NCI-H2196 (cell line): ENCODE measurements around the gene PDLIM4.
A peak's percentile ranks its signal among the peaks of the same experiment; 100 is the strongest.

ENCODE experiments used
- DNase-seq: peaks from one replicate; lab custom pipeline; 2025; ENCODE audit not compliant: unreplicated experiment; lab: John Stamatoyannopoulos, UW

The PDLIM4 gene

DNA sequence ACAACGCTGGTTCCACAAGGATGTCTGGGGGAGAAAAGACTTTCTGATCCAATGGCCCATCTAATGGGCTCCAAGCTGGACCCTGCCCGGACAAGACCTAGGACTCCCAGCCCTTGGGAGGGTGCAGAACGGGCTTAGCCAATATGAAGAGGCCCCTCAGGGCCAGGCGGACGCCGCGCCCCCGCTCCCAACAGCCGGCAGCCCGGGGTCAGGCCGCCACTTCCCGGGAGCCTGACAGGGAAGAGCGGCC is 30.3 kb upstream of the PDLIM4 start:
- no peak for DNase-seq

DNA sequence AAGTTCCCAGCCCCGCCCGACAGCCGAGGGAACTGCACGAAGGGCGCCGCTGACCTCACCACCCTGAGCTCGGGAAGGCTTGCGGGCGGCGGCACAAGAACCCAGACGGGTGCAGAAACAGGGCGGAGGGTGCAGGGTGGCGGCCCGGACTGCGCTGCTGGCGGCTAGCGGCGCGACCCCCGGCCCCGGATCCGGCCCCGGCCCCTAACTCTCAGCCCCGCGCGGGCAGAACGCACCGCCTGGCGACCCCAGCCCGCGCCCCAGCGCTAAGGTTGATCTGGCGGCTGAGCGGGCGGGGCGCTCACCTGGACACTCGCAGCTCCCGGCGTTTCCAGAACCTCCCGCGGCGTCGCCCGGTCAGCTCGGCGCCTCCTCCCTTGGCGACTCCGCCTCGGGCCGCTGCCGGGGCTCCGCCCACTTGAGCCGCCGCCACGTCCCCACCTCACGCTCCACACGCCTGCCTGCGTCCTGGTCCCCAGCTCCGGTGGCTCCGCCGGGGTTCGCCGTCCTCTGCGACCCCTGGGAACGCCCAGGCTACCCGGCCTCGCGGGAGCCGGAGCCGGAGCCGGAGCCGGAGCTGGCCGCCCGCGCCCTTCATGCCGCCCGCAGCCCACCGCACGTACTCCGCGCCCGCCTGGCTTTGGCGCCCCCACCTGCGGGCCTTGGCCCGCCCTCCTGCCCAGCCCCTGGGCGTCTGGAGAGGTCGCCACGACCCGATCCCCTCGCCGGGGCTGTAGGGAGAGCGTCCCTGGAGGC is 29.8 kb upstream of the PDLIM4 start, which contains the start of gene P4HA2:
P4HA2 (minus strand) TSS at position 369 of the 756 bp plus-strand sequence. CDS start 9,227 bp downstream, outside the sequence.
- peak; percentile 82 for DNase-seq

DNA sequence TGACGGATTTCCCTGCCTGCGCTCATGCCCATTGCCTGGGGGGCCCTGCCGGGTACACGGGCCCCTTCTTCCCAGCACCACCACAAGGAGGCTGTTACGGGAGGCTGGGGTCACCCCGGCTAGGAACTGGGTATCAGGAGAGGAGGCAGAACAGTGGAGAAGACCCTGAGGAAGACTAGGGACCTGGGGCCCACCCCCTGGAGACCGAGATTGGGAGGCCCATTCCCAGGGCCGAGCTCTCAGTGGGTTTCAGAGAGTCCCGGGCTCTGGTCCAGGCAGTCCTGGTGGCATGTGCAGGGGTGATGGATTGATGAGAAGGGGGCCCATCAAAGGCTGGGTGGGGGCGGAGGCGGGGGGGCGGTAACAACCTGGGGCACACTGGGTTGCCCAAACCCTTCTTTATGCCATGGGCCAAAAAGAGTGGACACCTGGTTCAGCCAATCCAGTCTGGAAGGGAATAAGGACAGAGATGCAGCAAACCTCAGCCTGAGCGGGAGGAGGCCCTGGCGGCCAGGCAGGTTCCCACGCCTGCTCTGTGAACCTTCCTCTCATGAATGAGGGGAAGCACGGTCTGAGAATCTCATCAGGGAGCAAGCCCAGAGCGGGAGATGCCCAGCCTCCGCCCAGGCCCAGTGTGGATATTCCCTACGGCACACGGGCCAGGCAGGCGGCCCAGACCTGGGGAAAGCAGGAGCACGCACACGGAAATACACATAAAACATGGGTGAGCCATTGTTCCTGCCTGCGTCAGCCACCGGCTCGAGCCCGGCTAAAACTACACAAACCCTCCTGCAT is 29.1 kb upstream of the PDLIM4 start:
- DNase-seq, result no peak

DNA sequence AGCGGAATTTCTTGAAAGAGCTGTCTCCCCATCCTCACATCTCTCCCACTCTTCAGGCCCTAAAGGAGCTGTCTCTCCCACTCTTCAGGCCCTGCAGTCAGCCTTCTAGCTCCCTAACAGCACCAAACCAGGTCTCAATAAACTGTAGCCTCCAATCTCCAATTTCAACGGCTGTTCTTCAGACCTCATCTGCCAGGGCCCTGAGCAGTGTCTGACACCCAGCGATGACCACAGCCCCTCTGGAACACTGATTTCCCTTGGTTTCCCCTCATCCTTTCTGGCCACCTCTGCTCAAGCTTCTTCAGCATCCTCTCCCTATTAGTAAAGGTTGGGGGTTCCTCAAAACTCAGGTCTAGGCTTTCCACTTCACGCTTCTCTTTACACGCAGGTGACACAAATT is 28.3 kb upstream of the PDLIM4 start:
- DNase-seq, result no peak

DNA sequence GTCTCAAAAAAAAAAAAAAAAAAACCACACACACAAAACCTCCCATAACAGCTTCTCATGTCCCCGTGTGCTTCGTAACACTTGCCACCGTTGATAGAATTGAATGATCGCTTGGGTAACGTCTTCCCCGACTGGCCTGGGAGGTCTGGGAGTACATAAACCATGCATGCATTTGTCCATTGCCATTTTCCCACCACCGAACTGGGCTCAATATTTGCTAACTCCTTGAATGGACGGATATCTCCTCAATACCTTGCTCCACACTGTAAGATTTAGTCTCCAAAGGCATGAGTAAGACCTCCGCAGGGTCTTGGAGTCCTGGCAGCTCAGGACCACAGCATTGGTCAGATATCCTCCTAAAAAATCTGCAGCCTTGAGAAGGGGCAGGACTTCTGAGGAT is 26.6 kb upstream of the PDLIM4 start:
- DNase-seq, result no peak

DNA sequence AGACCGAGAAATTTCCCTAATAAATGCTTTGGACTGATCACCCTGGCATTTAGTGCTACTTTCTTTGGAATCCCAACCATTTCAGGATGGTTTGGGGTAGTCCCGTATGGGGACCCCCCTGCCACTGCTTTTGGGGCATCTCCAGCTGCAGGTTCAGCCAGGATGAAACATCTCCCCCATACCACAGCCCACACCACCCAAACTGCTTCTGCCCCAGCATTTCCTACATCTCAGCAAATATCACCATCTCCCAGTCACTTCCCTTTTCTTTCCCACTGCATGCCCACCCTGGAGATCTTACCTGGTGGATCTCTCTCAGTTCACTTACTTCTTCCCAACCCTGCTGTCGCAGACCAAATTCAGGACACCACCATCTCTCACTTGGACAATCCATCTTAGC is 25.0 kb upstream of the PDLIM4 start:
- DNase-seq, result no peak

DNA sequence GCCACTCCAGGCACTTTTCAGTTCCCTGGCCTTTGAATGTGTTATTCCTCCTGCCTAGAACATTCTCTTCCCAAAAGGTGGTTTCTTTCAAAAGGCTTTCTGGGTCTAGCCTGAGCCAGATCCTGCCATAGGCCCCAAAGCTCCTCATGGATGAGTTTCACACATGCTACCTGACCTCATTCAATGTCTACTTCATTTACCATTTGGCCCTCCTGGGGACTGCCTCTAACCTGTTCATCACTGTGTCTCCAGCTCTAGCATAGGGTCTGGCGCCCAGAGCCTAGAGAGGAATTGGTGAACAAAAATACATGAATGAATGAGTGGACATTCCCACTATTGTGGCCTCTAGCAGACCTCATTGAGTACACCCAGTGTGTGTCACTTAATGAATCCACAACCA is 24.4 kb upstream of the PDLIM4 start:
- DNase-seq, result no peak

DNA sequence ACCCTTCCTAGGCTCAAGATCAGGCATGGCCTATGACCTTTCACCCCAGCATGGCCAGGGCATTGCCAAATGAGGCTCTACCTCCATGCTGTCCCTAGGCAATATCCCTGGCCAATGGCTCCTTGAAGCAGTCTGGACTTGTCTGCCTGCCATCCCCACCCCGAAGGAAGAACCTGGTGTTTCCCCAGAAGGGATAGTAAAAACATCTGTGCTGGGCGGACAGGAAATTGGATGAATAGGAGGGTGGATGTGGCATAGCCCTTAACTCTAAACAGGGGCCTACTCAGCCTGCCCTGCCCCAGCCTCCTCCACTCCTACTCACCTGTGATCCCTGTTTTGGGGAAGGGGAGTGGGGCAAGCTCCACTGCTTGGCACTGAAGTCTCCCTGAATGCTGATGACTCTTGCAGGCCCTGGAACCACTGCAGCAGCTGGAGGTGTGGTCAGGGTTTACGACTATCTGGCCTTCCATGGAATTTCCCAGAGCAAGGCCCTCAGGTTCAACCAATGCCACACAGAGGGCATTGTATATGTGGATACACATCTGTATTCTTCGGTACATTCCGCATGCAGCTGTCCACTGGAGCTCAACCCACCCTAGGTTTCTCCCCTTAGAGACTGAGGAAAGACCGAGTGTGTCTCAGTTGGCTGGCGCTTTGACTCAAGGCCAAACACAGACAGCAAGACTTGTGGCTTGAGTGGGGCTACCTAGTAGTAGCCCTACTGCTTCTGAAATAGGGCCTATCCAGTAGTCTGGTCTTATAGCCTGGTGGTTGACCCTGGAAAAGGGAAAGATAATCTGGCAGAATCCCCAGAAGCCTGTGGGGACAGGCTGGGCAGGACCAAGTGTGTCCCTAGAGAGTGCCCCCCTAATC is 23.4 kb upstream of the PDLIM4 start:
- DNase-seq, result no peak

DNA sequence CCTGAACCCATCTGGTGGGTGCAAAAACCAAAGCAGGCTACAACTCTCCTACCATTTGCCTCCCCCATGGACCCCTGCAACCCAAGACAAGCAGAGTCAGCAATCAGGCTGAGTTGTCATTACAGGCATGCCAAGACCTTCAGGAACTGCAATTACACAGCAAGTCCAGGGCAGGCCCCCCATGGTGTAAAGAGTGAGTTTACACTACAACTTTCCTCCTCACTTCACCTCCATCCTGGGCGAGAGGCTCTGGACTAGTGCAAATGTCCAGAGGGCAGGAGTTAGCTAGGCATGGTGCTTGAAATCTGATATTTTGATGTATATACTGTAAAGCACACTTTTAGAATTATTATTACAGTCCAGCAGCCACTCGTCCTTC is 22.8 kb upstream of the PDLIM4 start:
- no peak for DNase-seq

DNA sequence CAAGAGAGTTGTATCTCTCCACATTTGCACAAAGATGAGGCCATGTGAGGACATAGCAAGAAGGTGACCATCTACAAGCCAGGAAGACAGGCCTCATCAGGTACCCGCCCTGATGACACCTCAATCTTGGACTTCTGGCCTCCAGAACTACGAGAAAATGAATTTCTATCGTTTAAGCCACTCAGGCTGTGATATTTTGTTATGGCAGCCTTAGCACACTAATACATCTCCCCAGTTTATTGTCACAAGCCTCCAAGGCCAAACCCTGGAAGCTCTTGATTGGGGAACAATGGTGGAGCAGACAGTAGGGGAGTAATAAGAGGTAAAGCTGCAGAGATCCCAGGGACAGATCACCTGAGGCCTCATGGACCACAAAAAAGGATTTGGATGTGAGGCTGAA is 22.2 kb upstream of the PDLIM4 start:
- no peak for DNase-seq

DNA sequence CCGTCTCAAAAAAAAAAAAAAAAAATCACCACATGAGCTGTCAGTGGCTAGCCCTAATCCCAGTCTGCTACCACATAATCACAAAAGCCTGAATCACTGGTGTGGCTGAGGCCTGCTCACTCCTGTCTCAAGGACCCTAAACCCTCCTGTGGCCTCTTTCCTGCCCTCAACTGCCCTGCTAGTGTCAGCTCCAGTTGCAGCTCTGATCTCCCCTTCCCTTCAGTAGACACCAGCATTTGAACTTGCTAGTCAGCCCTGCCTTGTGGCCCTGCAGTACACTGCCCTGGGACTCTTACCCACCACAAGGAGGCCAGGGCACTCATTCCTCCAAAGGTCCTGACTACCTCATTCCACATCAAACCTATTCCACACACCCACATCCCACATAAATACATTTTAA is 20.4 kb upstream of the PDLIM4 start:
- no peak for DNase-seq

DNA sequence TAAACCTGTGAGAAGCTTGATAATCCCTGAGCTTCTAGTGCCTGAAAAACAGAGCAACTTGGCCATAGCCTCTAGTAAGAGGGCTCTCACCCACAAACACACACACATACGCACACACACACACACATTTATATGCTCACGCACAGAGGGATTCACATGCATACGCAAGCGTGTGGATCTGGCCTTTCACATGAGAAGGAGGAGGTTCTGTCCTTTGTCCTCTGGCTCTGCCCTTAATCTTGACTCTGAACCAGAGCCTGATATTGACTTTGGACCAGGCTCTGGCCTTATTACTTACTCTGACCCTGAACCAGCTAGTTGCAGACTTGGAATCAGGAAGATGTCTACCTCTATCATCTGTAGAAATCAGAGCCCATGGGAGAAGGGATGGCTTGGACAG is 19.8 kb upstream of the PDLIM4 start:
- no peak for DNase-seq

DNA sequence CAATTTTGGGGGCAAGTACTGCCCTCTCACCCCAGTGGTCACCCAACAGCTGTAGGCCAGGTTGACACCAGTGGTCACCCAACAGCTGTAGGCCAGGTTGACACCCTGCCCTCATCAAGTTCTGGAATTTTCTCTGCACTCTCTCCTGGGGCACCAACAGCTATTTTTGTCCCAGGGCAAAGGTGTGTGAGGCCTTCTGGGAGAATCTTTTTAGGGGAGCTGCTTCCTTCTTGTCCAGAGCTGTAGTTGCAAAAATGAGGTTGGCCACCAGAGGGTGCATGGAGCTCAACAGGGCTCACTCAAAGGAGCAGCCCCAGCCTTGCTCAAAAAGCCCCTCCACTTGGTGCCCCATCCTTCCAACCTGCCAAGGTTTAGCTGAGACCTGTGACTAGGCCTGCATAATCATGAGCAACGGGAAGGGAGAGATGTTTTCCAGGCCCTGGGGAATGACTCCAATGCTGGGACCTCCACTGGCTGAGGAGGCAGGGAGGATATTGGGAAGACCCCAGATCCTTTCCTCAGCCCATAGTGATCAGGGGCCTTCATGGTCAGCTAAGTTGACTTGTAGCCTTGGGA is 19.2 kb upstream of the PDLIM4 start:
- peak; percentile 62 for DNase-seq

DNA sequence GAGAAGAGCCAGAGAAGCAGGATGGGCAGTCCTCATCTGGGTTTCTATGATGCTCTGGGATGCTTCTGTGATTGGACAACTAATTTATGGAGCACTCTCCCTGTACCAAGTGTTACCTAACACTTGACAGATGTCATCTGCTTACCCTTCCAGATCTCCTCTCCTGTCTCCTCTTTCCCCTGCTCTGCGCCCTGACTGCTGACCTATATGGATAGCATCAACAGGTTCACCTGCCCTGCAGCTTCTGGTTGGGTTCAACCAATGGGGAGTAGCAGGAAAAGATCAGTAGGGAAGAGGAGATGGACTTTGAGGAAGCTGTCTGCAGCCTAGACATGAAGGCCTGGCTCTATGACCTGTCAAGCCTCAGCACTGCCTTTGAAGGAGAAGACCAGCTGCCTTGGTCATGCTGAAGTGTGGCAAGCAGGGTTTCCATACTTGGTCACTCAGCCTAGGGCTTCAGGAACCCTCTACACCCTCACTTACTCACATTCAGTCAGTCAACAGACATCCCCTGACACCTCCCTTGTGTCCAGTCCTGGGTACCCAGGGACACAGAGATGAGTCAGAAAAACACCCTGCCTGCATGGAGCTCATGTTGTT is 18.5 kb upstream of the PDLIM4 start:
- no peak for DNase-seq

DNA sequence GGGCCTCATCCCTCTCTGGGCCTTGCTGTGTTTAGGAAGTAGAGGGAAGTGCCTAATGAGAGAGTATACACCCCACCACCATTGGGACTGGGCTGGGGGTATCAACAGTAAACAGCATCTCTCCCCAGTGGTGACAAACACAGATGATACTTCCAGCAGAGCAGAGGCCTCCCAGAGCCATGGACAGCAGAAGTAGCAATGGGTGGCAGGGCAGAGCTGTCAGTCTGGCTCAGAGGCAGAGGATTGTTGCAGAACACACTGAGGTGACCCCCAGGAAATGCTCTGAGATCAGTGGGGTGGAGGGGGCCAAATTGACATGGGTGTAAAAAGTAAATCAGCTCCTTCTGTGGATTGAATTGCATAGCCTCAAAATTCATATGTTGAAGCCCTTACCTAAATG is 17.7 kb upstream of the PDLIM4 start:
- DNase-seq, result no peak

DNA sequence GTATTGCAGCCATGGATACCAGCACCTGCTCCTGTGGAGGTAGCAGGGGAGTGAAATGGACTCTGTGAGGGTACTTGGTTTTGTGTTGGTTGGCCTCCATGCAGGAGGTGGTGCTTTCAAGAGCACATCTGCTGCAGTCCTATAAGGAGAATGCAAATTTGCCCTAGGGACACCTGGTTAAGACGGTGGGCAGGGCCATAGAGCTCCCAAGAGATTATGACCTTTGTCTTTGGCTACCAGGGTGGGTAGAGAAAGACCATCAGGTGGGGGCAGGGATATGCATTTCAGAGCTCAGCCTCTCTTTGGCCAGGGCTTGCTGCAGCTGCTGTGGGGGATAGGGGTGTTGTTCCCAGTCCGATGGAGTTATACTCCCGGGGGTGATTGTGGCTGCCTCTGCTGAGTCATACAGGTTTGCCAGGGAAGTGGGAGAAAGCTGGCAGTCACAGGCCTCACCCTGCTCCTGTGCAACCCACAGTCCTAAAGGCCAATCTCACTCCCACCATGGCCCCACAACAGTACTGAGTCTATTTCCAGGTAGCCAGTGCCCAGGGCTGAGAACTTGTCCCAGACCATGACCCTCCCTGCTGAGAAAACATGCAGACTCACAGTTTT is 14.0 kb upstream of the PDLIM4 start:
- DNase-seq, result no peak

DNA sequence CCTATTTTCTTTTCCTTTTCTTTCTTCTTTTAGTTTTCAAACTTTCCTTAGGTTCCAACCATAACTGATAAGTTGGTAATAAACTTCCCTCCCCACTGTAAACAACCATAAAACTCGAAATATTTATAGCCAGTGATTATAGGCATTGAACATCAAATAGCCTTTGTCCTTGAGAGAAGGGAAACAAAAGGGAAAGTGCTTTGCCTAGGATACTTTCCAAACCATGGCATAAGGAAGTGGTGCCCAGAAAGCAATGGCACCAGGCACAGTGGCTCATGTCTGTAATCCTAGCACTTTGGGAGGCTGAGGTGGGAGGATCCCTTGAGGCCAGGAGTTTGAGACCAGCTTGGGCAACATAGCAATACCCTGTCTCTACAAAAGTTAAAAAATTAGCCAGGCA is 11.9 kb upstream of the PDLIM4 start:
- DNase-seq, result no peak

DNA sequence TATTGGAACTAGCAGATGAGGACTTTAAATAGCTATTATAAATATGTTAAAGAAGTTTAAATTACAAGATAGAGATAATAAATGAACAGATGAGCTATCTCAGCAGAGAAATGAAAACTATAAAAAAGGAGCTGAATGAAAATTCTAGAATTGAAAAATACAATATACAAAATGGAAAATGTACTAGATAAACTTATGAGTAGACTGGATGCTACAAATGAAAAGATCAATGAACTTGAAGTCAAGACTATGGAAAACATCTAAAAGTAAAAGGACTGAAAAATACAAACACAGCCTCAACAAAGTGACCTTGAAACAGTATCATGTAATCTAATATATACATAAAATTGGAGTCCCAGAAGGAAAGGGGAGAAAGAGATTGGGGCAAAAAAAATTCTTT is 10.7 kb upstream of the PDLIM4 start:
- DNase-seq, result no peak

DNA sequence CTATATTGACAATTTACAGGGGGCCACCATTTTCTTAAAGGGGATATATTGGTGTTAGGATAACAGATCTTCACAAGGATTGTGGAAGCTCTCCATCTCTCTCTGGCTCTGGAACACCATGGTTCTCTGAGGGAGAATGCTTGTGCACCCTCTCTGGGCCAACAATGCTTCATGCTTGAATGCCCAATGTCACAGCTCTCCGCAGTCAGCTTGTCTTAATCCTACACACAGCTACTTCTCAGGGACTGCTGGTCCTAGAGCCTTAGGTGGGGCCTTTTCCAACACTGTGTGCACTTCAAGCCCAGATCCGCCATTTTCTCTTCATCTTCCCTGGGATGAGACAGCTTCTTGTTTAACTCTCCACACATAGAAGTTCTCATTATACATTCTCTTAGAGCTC is 6.9 kb upstream of the PDLIM4 start:
- no peak for DNase-seq

DNA sequence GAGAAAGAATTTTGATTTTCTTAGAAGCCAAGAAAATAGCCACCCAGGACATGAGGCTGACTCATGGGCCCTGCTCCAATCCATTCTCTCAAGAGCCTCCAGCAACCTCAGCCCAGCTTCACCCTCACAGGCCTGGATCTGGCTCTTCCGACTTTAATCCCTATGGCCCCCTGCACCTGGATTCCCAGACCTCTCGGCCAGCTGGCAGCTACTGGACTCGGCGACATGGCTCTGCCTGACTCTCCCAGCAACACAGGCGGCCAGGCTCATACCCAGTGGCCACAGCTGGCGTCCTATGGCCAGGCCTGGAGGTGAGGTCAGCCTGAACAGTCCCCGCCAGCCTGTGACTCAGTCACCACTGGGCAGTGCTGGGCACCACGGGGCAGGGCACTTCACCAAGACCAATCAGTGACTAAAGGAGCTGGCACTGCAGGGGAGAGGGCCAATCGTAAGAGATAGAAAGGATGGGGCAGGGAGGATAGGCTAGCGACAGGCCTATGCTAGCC is 6.2 kb upstream of the PDLIM4 start:
- no peak for DNase-seq
